ENCODE measurements around the gene SLC22A1.

DNA sequence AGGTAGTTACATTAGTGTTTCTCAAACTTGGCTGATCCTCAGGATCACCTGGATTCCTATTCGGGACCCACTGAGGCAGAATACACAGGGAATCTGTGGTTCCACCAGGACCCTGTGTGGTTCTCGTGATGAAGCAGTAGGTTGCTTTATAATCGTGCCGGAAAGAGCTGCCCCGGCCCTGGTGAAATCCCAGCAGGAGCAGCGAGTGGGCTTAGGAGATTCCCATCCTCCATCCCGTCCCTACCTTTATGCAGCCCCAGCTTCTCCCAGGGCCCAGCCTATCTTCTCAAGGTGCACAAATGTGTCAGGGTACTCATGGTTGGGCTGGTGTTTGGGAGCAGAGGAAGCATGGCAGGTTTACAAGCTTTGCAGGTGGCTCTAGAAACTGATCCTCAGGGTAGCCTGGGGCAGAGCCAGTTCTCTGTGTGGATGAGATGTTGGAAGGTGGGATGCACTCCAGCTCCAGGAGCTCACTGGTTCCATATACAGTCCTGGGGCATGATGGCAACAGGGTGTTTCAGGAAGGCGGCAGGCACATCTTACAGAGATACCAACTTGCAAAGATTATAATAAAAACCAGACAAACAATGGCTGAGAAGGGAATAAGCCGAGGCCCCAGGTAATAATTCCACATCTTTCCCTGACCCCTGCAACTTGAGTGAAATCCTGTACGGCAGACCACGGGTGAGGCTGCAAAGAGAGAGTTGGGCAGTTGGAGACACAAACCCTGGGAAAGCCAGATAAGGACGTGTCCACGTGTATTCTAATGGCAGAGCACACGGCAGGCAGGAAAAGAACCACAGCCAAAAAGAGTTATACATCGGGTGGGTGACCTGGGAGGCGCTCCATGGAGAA lies 5.9 kb downstream of the SLC22A1 start:
- TF ChIP-seq POLR2AphosphoS5 (IDR thresholded peaks at IDR 0.05; ENCODE audit: low read depth, low read length) (no peak), REST (IDR thresholded peaks at IDR 0.05; ENCODE audit: insufficient read depth in 1 of 2, low read depth in 2 of 2, low read length in 2 of 2) (no peak), SIN3A (IDR thresholded peaks at IDR 0.05; ENCODE audit: borderline replicate concordance, insufficient read depth, low read length) (no peak), TAF1 (IDR thresholded peaks at IDR 0.05; ENCODE audit: borderline replicate concordance, insufficient read depth, low read length) (no peak)
